ENCODE results near the gene GPR160. TPM values are rescaled to one million over a fixed set of nuclear protein-coding genes. Genes with fewer than 3 reads are reported as not detected.
A peak's percentile ranks its signal among the peaks of the same experiment; 100 is the strongest.

The GPR160 gene
- total and polyA plus RNA-seq, 4 donors: 0.99 to 7.2 (median 1.7) TPM

GRCh38 chr3:170033489-170033888 is 4.3 kb upstream of the GPR160 start (continued):
- no peak for TF ChIP-seq CTCF (IDR thresholded peaks at IDR 0.05; ENCODE audit: low read depth, low read length, missing input control)
- no peak for TF ChIP-seq FOXA1 (IDR thresholded peaks at IDR 0.05)
- TF ChIP-seq ZBTB33 (IDR thresholded peaks at IDR 0.05): no peak

- Histone ChIP-seq H3K4me3 (ENCODE audit: low read depth in 1 of 3, low read length in 3 of 3) (peak overlapping the region; percentile 49 to 76 (median 63)), H3K36me3 (ENCODE audit: control insufficient read depth in 4 of 4, insufficient read depth in 3 of 4, low read depth in 1 of 4, low read length in 3 of 4) (no peaks in the 10 kb centered on the region), H3K9me3 (ENCODE audit: control insufficient read depth in 4 of 4, low read length in 3 of 4) (no peaks in the 10 kb centered on the region), H3K9ac (ENCODE audit: low read depth in 1 of 2, low read length in 2 of 2) (peak overlapping the region in 1 of 2 donors; percentile 43), H3K27me3 (ENCODE audit: control insufficient read depth in 4 of 4, insufficient read depth in 4 of 4, low read length in 3 of 4) (no peaks in the 10 kb centered on the region), H3K4me1 (ENCODE audit: control insufficient read depth in 4 of 4, insufficient read depth in 4 of 4, low read length in 3 of 4) (peaks cover 5 to 14% (median 12%) of the 10 kb centered on the region in 4 donors), H3K27ac (ENCODE audit: low read depth in 1 of 2, low read length in 2 of 2) (peak overlapping the region; percentile 35 to 47)
- TF ChIP-seq YY1 (IDR thresholded peaks at IDR 0.05) (no peak), RXRA (IDR thresholded peaks at IDR 0.05) (no peak), RAD21 (IDR thresholded peaks at IDR 0.05) (no peak), ATF3 (IDR thresholded peaks at IDR 0.05) (no peak)
- 7% methylated on average over 51 of the region's 51 CpGs for WGBS
- no peak for DNase-seq (ENCODE audit: low spot score)
Observed at GRCh38 chr3:170038434-170039110, 777 bp downstream of the GPR160 start.

- peaks cover 5 to 14% (median 12%) of the 10 kb centered on the region in 4 donors for H3K4me1 ChIP-seq (ENCODE audit: control insufficient read depth in 4 of 4, insufficient read depth in 4 of 4, low read length in 3 of 4)
- no peak overlapping the region for H3K27ac ChIP-seq (ENCODE audit: low read depth in 1 of 2, low read length in 2 of 2)
- H3K9me3 ChIP-seq (ENCODE audit: control insufficient read depth in 4 of 4, low read length in 3 of 4): no peaks in the 10 kb centered on the region
- no peaks in the 10 kb centered on the region for H3K36me3 ChIP-seq (ENCODE audit: control insufficient read depth in 4 of 4, insufficient read depth in 3 of 4, low read depth in 1 of 4, low read length in 3 of 4)
- no peak overlapping the region for H3K4me3 ChIP-seq (ENCODE audit: low read depth in 1 of 3, low read length in 3 of 3)
- H3K27me3 ChIP-seq (ENCODE audit: control insufficient read depth in 4 of 4, insufficient read depth in 4 of 4, low read length in 3 of 4): peaks cover 0 to 2% (median 0%) of the 10 kb centered on the region in 4 donors
- no peak for DNase-seq (ENCODE audit: low spot score)
- WGBS: 33% methylated on average over 8 of the region's 8 CpGs
- TF ChIP-seq ZBTB33 (IDR thresholded peaks at IDR 0.05) (no peak), NR2F2 (IDR thresholded peaks at IDR 0.05) (no peak), HNF4G (IDR thresholded peaks at IDR 0.05) (no peak), JUND (IDR thresholded peaks at IDR 0.05) (no peak), SP1 (IDR thresholded peaks at IDR 0.05) (no peak), FOXA1 (IDR thresholded peaks at IDR 0.05) (no peak), RXRA (IDR thresholded peaks at IDR 0.05) (no peak), REST (IDR thresholded peaks at IDR 0.05) (no peak), EGR1 (IDR thresholded peaks at IDR 0.05; ENCODE audit: low read depth in 2 of 2) (no peak), ATF3 (IDR thresholded peaks at IDR 0.05) (no peak), TAF1 (conservative IDR thresholded peaks at IDR 0.05) (no peak), CTCF (IDR thresholded peaks at IDR 0.05; ENCODE audit: low read depth, low read length, missing input control) (no peak), RAD21 (IDR thresholded peaks at IDR 0.05) (no peak)
- H3K9ac ChIP-seq (ENCODE audit: low read depth in 1 of 2, low read length in 2 of 2): no peak overlapping the region
Observed at GRCh38 chr3:170040418-170040817, 2.6 kb downstream of the GPR160 start.

All from liver (tissue), 9 donors.